TTC549 (cell line): ENCODE data around the gene RPS19.

Experiments
- FAIRE-seq: peaks from 2 replicates; lab custom pipeline; 2012; peaks lifted over from hg19 to GRCh38; lab: Jason Lieb, UNC

RPS19 gene

GRCh38 chr19:41859618-41860418 lies at the start of gene RPS19:
TSS of gene RPS19 (plus strand) at chr19:41860255. CDS start at chr19:41860775, 520 bp downstream.
- FAIRE-seq: peak; percentile 95

- FAIRE-seq: no peak
These were observed 49.8 kb upstream of the RPS19 start for GRCh38 chr19:41810301-41810700.

GRCh38 chr19:41811036-41811435 lies 49.0 kb upstream of the RPS19 start:
- no peak for FAIRE-seq

- no peak for FAIRE-seq
These were observed 48.1 kb upstream of the RPS19 start for GRCh38 chr19:41811981-41812380.

GRCh38 chr19:41813911-41814310 lies 46.1 kb upstream of the RPS19 start:
- no peak for FAIRE-seq

GRCh38 chr19:41815301-41815700 lies 44.8 kb upstream of the RPS19 start:
- no peak for FAIRE-seq

GRCh38 chr19:41816761-41817160 lies 43.3 kb upstream of the RPS19 start:
- no peak for FAIRE-seq

- FAIRE-seq: no peak
These were observed 38.9 kb upstream of the RPS19 start for GRCh38 chr19:41821003-41821735.

GRCh38 chr19:41837981-41838708 lies 21.9 kb upstream of the RPS19 start:
- FAIRE-seq: no peak

- no peak for FAIRE-seq
These were observed 20.8 kb upstream of the RPS19 start for GRCh38 chr19:41839211-41839610.

GRCh38 chr19:41843371-41843770 lies 16.7 kb upstream of the RPS19 start:
- no peak for FAIRE-seq

GRCh38 chr19:41844601-41845000 lies 15.5 kb upstream of the RPS19 start, which contains the start of gene LYPD4:
TSS of gene LYPD4 (minus strand) at chr19:41844683. CDS start at chr19:41839285, 5,398 bp downstream.
- no peak for FAIRE-seq

- no peak for FAIRE-seq
These were observed 15.2 kb upstream of the RPS19 start, which contains the start of gene DMRTC2 for GRCh38 chr19:41845001-41845050. TSS of gene DMRTC2 (plus strand) at chr19:41845042. CDS start at chr19:41847429, 2,387 bp downstream.

GRCh38 chr19:41845051-41845590 lies 14.9 kb upstream of the RPS19 start:
- no peak for FAIRE-seq

GRCh38 chr19:41847351-41848105 lies 12.5 kb upstream of the RPS19 start:
- no peak for FAIRE-seq

- no peak for FAIRE-seq
These were observed 11.4 kb upstream of the RPS19 start for GRCh38 chr19:41848666-41849065.

- no peak for FAIRE-seq
These were observed 11.0 kb upstream of the RPS19 start for GRCh38 chr19:41849067-41849466.

GRCh38 chr19:41850381-41850780 lies 9.7 kb upstream of the RPS19 start:
- no peak for FAIRE-seq

- no peak for FAIRE-seq
These were observed 8.6 kb upstream of the RPS19 start for GRCh38 chr19:41851456-41851855.

GRCh38 chr19:41853344-41853743 lies 6.7 kb upstream of the RPS19 start:
- FAIRE-seq: no peak

GRCh38 chr19:41853768-41854167 lies 6.3 kb upstream of the RPS19 start:
- no peak for FAIRE-seq

- FAIRE-seq: no peak
These were observed 840 bp upstream of the RPS19 start for GRCh38 chr19:41859213-41859617.
